HFF-Myc (cell line): Measurements from ENCODE around the gene TMEM35B.
"Not testable (repeated sequence)": the region's sequence is repeated elsewhere in the genome, so short reads cannot be mapped to it uniquely, and the experiment has no call there.

Experiments used
- DNase-seq: peaks from one replicate; pipeline ENCODE4 v3.0.0-alpha.2; 2011; ENCODE audit warnings: low read depth; ENCODE audit errors: extremely low read depth
- H3K4me3 ChIP-seq: replicated peaks from 2 replicates; pipeline ENCODE4 v1.5.1; 2011; ENCODE audit warnings: low read depth, mild to moderate bottlenecking, control low read depth, low read length
- TF ChIP-seq, protein P1 (sequence below): IDR thresholded peaks from 2 replicates; pipeline ENCODE4 v1.5.1; 2012; ENCODE audit warnings: mild to moderate bottlenecking, low read depth, low read length, control low read depth; ENCODE audit errors: missing control alignments

Gene TMEM35B

GRCh38 chr1:34987018-34987417 lies 1.9 kb upstream of the TMEM35B start:
- no peak for DNase-seq
- H3K4me3 ChIP-seq, result no peak overlapping the region
- TF ChIP-seq, protein P1, sequence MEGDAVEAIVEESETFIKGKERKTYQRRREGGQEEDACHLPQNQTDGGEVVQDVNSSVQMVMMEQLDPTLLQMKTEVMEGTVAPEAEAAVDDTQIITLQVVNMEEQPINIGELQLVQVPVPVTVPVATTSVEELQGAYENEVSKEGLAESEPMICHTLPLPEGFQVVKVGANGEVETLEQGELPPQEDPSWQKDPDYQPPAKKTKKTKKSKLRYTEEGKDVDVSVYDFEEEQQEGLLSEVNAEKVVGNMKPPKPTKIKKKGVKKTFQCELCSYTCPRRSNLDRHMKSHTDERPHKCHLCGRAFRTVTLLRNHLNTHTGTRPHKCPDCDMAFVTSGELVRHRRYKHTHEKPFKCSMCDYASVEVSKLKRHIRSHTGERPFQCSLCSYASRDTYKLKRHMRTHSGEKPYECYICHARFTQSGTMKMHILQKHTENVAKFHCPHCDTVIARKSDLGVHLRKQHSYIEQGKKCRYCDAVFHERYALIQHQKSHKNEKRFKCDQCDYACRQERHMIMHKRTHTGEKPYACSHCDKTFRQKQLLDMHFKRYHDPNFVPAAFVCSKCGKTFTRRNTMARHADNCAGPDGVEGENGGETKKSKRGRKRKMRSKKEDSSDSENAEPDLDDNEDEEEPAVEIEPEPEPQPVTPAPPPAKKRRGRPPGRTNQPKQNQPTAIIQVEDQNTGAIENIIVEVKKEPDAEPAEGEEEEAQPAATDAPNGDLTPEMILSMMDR, result no peak

DNA sequence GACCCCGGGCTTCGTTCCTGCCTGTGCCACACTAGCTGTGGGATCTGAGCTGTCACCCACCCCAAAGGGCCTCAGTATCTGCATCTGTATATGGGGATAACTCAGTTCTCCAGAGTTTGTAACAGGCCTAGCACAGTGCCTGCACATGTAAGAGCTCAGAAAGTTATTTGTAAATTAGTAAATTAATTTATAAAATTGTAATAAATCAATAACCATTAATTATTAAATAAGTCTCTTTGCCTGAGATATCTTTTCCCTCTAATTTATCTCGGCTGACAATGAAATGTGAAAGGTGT lies 410 bp upstream of the TMEM35B start:
- DNase-seq, result not testable (repeated sequence)
- peak overlapping the region; percentile 63 for H3K4me3 ChIP-seq

- H3K4me3 ChIP-seq, result peak overlapping the region; percentile 63
- TF ChIP-seq, protein P1, result no peak
- DNase-seq, result no peak
Measured at GRCh38 chr1:34984435-34984792, 733 bp downstream of the TMEM35B start.

DNA sequence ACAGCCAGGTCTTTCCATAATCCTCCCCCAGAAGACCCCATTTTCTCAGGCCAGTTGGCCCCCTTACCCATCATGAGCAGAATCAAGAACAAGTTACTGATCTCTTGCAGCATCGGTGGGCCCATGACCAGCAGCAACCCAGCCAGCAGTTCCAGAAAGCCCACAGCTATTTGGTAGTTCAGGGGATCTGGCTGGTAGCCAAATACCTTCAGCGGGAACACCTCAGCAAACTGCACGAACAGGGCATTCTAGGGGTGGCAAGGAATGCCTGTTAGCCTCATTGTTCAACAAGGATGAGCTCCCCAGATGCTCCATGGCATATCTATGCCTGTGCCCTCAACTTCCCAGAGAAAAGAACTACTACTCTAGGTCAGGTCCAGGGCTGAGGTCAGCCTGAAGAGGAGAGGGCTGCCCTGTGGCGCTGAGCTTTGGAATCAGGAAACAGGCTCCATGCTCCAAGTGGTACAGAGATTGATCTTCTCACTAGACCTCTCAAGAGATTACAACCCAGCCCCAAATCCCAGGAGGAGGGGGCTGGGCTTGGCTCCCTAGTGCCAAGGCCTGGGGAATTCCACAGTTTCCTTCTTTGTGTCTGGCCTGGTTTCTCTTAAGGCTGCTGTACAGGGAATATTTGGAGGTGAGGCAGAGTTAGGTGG lies 1.3 kb downstream of the TMEM35B start:
- H3K4me3 ChIP-seq, result peak overlapping the region; percentile 63
- DNase-seq, result no peak
- TF ChIP-seq, protein P1, result no peak

- DNase-seq, result no peak
- no peak overlapping the region for H3K4me3 ChIP-seq
- TF ChIP-seq, protein P1, result no peak
Measured at GRCh38 chr1:34982820-34983376, 2.2 kb downstream of the TMEM35B start.

DNA sequence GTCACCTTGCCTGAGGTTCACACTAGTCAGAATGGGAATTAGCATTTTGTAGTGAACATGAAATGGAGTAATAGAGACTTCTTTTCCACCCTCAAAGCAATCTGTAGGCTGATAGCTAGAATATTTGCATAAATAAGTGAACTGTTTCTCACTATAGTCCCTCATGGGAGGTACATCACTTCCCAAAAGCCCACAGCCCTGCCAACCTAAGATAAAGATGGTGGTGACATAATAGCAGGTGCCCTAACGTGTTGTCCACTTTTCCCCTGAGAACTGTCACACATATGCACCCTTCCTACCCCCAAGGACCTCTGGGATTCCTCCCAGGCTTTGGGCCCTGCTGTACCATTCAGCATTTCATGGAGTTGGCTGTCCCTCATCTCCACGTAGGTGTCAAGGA lies 4.4 kb downstream of the TMEM35B start:
- no peak overlapping the region for H3K4me3 ChIP-seq
- no peak for DNase-seq
- TF ChIP-seq, protein P1, result no peak

DNA sequence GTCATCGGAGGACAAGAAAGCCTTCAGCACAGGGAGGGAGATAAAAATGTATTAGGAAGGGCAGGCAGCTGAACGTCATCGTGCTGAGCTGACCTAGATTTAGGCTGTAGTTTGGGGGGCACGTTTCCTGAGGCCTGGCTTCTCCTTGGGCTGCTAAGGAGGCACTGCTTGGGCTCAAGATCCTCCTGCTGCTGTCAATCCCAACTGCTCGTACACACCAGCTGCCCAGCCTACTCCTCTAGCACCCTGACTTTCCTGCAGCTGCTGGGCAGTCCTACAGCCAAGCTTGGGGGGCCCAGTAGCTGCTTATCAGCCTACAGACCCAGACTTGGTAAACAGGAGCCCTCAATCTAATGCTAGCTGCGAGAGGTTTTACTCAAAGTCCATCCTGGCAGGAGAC lies 6.2 kb downstream of the TMEM35B start:
- TF ChIP-seq, protein P1, result no peak
- DNase-seq, result no peak
- H3K4me3 ChIP-seq, result no peak overlapping the region
